Anterior cingulate cortex (tissue), 58 donors: ENCODE data around the gene REELD1.

Source experiments
- DNase-seq, 58 donors: peaks; one replicate each; lab custom pipeline; 2025; lab: John Stamatoyannopoulos, UW

REELD1 gene

DNA sequence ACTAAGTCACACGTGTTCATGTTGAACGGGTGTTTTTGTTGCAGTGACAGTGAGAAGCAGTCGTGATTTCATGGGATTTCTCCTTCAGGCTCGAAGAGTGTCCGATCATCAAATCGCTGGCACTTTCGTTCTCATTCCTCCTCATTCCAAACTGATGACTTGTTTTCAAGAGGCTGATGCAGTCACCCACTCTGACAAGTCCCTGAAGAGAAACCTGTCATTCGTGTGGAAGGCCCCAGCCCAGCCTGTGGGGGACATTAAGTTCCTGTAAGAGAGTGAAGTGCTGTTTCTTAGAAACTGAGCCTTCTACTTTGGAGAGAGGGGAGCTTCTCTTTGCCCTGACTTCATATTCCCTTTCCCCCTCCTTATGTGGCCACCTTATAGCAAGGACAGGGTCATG, 8.0 kb downstream of the REELD1 start:
- DNase-seq = no peak

GRCh38 chr4:146224326-146224966, 10.1 kb downstream of the REELD1 start:
- peak in 9 of 58 donors; percentile 5 to 47 (median 19) for DNase-seq

DNA sequence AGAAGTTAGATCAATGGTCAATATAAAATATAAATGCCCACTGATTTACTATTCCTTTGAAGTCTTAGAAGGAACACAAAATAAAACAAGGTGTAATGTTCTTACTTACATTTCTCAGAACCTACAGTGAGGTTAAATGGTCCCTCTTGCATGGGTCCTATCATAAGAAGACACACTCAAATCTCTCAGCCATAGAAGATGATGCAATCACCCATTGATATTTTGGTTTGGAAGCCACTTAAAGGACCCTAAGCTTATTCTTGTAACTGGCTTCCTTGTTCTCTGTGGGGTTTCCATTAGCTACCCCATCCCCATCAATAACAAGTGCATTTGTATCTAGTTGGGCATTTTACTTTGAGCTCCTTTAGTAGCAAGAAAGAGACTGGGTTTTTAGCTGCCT, 15.1 kb downstream of the REELD1 start:
- DNase-seq = no peak

DNA sequence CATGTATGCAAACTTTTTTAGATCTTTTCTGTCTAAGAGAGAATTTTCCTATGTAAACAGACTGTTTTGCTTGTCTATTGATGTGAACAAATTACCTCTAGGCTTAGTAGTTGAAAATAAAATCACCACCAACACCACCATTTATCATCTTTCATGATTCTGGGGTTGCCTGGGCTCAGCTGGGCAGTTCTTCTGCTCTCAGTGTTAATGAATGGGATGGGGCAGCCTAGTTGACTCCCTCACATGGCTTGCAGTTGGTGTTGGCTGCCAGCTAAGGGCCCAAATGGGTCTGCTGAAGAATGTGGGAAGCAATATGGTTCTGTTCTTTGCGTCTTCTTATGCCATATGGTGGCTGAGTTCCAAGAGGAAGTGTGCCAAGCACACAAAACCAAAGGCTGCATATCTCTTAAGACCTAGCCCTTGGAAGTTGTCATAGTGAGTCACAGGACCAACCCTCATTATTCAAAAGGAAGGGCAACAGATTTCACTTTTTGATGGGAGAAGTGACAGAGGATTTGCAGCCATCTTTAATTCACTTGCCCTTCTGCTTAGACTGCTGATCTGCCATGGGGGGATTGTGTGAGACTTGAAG, 17.9 kb downstream of the REELD1 start:
- no peak for DNase-seq

GRCh38 chr4:146235654-146236177, 21.4 kb downstream of the REELD1 start:
- DNase-seq = no peak

DNA sequence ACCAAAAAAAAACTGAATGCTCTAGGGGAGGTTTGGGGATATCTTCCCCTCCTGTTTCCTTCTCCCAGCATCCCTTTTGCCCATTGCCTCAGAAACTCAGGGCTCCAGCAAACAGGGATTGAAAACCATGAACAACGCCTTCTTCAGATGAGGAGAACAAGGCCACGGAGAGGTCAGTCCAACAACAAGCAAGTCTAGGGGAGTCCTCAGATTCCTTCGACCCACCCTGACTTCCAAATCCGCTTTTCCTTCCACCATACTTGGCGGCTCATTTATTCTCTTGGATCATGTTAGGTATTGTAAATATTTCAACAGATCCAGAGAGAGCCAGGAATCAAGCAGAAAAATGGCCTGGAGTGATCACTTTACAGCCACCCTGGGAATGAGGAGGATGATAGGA, 21.9 kb downstream of the REELD1 start:
- DNase-seq = no peak

GRCh38 chr4:146237092-146237491, 22.8 kb downstream of the REELD1 start:
- DNase-seq = no peak

- DNase-seq = no peak
Measured at GRCh38 chr4:146238107-146238506, 23.8 kb downstream of the REELD1 start.

DNA sequence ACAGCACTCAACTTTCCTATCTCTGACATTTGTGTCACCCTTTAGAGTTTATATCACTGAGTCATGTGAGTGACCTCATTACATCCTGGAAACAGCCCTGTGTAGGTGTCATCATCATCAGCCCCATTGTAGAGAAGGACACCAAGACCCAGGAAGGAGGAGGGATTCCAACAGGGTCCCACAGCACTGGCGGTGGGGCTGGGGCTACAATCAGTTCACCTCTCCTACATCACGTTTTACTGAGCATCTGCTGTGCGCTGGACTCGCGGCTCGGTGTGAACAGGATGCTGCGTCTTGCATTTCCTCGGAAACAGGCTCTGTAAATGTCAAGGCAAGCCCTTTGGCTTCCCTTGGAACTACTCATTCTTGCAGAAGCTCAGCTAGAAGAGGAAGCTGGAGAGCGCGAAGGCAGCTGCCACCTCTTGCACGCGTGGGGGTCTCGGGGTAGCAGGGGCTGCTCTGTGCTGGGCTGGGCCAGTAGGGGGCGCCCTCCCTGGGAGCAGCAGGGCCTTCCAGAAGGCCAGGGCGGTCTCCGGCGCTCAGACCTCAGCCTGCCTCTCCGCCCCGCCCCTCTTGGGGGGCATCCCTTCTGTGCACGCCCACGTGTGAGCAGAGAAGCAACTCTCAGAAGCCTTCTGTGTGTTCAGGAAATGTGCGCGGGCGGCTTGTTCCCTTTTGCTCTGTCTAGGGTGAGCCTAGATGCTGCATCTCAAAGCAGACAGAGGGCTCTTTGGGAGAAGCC, 29.0 kb downstream of the REELD1 start:
- peak in 13 of 58 donors; percentile 3 to 44 (median 12) for DNase-seq

DNA sequence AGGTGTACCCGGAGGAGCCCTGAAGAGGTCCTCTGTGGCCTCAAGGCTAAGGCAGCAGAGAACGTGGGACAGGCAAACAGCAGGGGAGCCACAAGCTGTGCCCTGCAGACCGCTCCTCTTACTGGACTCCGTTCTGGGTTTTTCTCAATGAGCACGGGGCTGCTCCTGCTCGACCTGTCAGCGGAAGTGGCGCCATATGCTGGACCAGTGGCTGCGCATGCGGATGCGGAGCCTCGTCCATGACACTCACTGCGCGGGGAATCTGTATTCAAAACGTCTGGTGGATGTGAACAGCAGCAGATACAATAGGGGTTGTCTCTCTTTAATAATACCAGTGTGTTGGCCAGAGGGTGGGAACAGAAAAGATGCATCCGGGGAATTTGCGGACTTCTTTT, 29.5 kb downstream of the REELD1 start:
- DNase-seq = no peak

- DNase-seq = no peak
Measured at GRCh38 chr4:146244496-146244895, 30.2 kb downstream of the REELD1 start.

GRCh38 chr4:146245246-146245645, 30.9 kb downstream of the REELD1 start:
- no peak for DNase-seq

- no peak for DNase-seq
Measured at GRCh38 chr4:146245850-146246249, 31.5 kb downstream of the REELD1 start.

DNA sequence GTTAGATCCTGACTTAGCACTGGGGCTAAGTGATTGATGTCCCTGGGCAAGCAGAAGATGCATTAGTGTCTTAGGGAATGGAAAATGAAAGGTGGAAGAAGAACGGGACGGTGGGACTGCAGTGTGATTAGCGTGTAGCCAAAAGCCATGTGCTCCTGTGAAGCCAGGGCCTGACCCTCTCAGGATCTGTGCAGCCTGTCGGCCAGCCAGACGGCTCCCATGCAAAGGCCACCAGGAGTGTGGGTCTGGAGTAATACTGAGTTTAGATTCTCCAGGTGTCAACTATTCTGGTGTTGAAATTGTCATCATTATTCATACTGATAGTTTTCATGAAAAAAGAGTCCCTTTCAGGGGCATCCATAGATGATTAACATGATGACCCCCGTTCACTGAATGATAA, 32.0 kb downstream of the REELD1 start:
- DNase-seq = no peak

GRCh38 chr4:146247356-146247755, 33.0 kb downstream of the REELD1 start:
- peak in 1 of 58 donors; percentile 4 for DNase-seq

- DNase-seq = no peak
Measured at GRCh38 chr4:146252969-146253611, 38.8 kb downstream of the REELD1 start.

DNA sequence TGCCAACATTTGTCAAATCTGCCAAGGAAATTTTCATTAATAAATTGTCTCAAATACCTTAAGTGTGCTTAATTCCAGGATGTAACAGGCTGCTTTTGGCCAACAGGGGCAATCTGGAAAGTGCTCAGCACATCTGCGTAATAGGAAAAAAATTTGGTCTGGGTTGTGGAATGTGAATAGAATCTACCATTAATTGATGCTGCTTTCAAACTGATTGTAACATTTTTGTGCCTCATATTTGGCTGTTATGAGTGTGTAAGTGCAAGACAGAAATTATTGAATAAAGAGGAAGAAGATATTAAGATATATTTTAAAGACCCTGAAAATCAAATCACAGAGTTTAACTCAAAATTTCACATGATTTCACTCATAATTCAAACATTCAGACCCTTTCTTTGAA, 41.1 kb downstream of the REELD1 start:
- DNase-seq = no peak

GRCh38 chr4:146255874-146256273, 41.5 kb downstream of the REELD1 start:
- DNase-seq = no peak

DNA sequence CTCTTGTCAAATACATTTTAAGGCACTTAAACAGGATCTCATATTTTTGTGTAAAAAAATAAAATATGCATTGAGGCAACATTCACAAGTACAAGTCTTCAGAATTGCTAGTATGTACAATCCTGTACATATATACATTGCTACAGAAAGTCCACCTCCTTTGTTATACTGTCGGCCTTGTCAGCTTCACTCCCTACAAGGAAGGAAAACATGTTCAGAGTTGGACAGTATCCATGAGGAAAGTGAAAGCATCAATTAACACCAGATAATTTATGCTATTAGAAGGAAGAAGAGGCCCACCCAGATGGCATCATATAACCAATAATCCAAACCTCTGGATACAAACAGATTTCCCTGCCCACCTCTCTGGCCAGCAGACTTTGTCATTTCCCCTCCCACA, 42.0 kb downstream of the REELD1 start:
- no peak for DNase-seq

GRCh38 chr4:146257511-146257910, 43.2 kb downstream of the REELD1 start:
- DNase-seq = no peak

GRCh38 chr4:146260521-146260920, 46.2 kb downstream of the REELD1 start:
- no peak for DNase-seq
